Fibroblast of peridontal ligament (primary cell): ENCODE data around the gene LAMB1.
A peak's percentile ranks its signal among the peaks of the same experiment; 100 is the strongest.
"Not testable (repeated sequence)": the region's sequence is repeated elsewhere in the genome, so short reads cannot be mapped to it uniquely, and the experiment has no call there.

Experiments
- DNase-seq: peaks from one replicate; pipeline ENCODE4 v3.0.0-alpha.2; 2010; ENCODE audit errors: extremely low read depth

The LAMB1 gene

GRCh38 chr7:107946451-107946850 lies 56.5 kb downstream of the LAMB1 start:
- DNase-seq = peak; percentile 47

GRCh38 chr7:107945332-107945731 lies 57.6 kb downstream of the LAMB1 start:
- DNase-seq = no peak

- peak; percentile 60 for DNase-seq
Measured at GRCh38 chr7:107944411-107945169, 58.4 kb downstream of the LAMB1 start.

- no peak for DNase-seq
Measured at GRCh38 chr7:107943018-107943417, 59.9 kb downstream of the LAMB1 start.

GRCh38 chr7:107940951-107941350 lies 62.0 kb downstream of the LAMB1 start:
- DNase-seq = no peak

- peak; percentile 94 for DNase-seq
Measured at GRCh38 chr7:107939573-107940489, 63.1 kb downstream of the LAMB1 start.

GRCh38 chr7:107938456-107939250 lies 64.3 kb downstream of the LAMB1 start:
- DNase-seq = peak; percentile 59

- peak; percentile 33 for DNase-seq
Measured at GRCh38 chr7:107937531-107937930, 65.4 kb downstream of the LAMB1 start.

- DNase-seq = no peak
Measured at GRCh38 chr7:107936312-107936711, 66.6 kb downstream of the LAMB1 start.

GRCh38 chr7:107934991-107935770 lies 67.8 kb downstream of the LAMB1 start:
- peak; percentile 88 for DNase-seq

GRCh38 chr7:107933386-107934013 lies 69.5 kb downstream of the LAMB1 start:
- no peak for DNase-seq

- no peak for DNase-seq
Measured at GRCh38 chr7:107932805-107933204, 70.2 kb downstream of the LAMB1 start.

GRCh38 chr7:107931740-107932515 lies 71.0 kb downstream of the LAMB1 start:
- no peak for DNase-seq

- no peak for DNase-seq
Measured at GRCh38 chr7:107926481-107926880, 76.5 kb downstream of the LAMB1 start.

- DNase-seq = no peak
Measured at GRCh38 chr7:107924841-107925504, 78.0 kb downstream of the LAMB1 start.

- no peak for DNase-seq
Measured at GRCh38 chr7:107922886-107923285, 80.1 kb downstream of the LAMB1 start.

- not testable (repeated sequence) for DNase-seq
Measured at GRCh38 chr7:107921826-107922225, 81.1 kb downstream of the LAMB1 start.

GRCh38 chr7:107920048-107920772 lies 82.8 kb downstream of the LAMB1 start:
- no peak for DNase-seq

- DNase-seq = no peak
Measured at GRCh38 chr7:107918948-107919347, 84.0 kb downstream of the LAMB1 start.
